Mucosa of stomach (tissue), 1 donor: ENCODE measurements around the gene NSMCE3.

Experiments used
- H3K27me3 ChIP-seq: one replicate; pipeline ENCODE4 v1.7.0; 2013; ENCODE audit warnings: mild to moderate bottlenecking, low read length; ENCODE audit not compliant: control insufficient read depth, insufficient read depth
- H3K36me3 ChIP-seq: one replicate; pipeline ENCODE4 v1.7.0; 2013; ENCODE audit warnings: low read length; ENCODE audit not compliant: control insufficient read depth, insufficient read depth
- H3K4me1 ChIP-seq: one replicate; pipeline ENCODE4 v1.7.0; 2013; ENCODE audit warnings: mild to moderate bottlenecking, low read length; ENCODE audit not compliant: control insufficient read depth, insufficient read depth
- H3K4me3 ChIP-seq: one replicate; pipeline ENCODE4 v1.7.0; 2013; ENCODE audit warnings: low read length
- H3K9ac ChIP-seq: one replicate; pipeline ENCODE4 v1.7.0; 2013; ENCODE audit warnings: mild to moderate bottlenecking, low read length, moderate library complexity
- H3K9me3 ChIP-seq: one replicate; pipeline ENCODE4 v1.7.0; 2013; ENCODE audit warnings: mild to moderate bottlenecking, low read length, moderate library complexity; ENCODE audit not compliant: control insufficient read depth
- donor health status: Pancreatic carcinoma.

The NSMCE3 gene

DNA sequence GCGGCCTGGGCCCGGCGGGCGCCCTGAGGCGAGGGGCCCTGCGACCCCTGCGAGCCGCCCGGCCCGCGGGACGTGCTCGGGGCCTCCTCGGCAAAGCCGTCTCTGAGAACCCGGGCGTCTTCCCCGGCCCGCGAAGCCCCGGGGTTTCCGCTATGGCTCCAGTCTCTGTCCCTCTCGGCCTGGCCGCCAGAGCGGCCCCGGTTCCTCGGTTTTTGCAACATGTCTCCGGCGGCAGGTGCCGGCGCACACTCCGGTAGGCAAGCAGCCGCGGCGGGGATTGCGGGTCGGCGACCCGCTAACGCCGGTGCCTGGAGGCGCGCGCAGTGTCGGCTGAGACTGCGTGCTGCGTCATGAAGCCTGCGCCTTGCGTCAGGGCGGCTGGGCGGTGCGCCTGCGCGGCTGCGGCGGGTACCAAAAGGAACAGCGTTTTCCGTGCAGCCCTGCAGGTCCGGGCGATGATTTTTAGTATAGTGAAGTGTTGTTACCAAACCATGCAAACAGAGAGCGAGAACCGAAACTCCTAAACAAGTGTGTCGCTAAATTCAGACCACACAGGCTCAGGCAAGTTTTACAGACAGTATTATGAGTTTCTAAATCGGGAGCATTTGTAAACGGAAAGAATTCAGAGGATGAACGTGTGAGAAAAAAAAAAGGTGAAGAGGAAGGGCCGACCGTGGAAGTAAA, at the start of gene NSMCE3:
NSMCE3 (minus strand) TSS at position 338 of the 684 bp plus-strand sequence; CDS start at position 221, 117 bp downstream.
- Histone ChIP-seq H3K9me3 (no peaks in the 10 kb centered on the region), H3K9ac (peak within 1 kb of the TSS; percentile 80), H3K36me3 (no peaks in the 10 kb centered on the region), H3K4me1 (no peaks in the 10 kb centered on the region), H3K4me3 (peak within 1 kb of the TSS; percentile 60), H3K27me3 (no peaks in the 10 kb centered on the region)

- Histone ChIP-seq H3K4me1 (no peaks in the 10 kb centered on the region), H3K9me3 (no peaks in the 10 kb centered on the region), H3K27me3 (no peaks in the 10 kb centered on the region), H3K9ac (no peak overlapping the region), H3K36me3 (no peaks in the 10 kb centered on the region), H3K4me3 (no peak overlapping the region)
Observed at GRCh38 chr15:29316422-29316821, 46.8 kb upstream of the NSMCE3 start.

GRCh38 chr15:29312387-29312786, 42.8 kb upstream of the NSMCE3 start:
- no peaks in the 10 kb centered on the region for H3K36me3 ChIP-seq
- H3K9me3 ChIP-seq, result no peaks in the 10 kb centered on the region
- H3K9ac ChIP-seq, result no peak overlapping the region
- H3K4me3 ChIP-seq, result no peak overlapping the region
- H3K27me3 ChIP-seq, result no peaks in the 10 kb centered on the region
- H3K4me1 ChIP-seq, result no peaks in the 10 kb centered on the region

GRCh38 chr15:29311696-29312095, 42.1 kb upstream of the NSMCE3 start:
- H3K9me3 ChIP-seq, result no peaks in the 10 kb centered on the region
- no peaks in the 10 kb centered on the region for H3K4me1 ChIP-seq
- H3K27me3 ChIP-seq, result no peaks in the 10 kb centered on the region
- no peak overlapping the region for H3K9ac ChIP-seq
- H3K36me3 ChIP-seq, result no peaks in the 10 kb centered on the region
- H3K4me3 ChIP-seq, result no peak overlapping the region

DNA sequence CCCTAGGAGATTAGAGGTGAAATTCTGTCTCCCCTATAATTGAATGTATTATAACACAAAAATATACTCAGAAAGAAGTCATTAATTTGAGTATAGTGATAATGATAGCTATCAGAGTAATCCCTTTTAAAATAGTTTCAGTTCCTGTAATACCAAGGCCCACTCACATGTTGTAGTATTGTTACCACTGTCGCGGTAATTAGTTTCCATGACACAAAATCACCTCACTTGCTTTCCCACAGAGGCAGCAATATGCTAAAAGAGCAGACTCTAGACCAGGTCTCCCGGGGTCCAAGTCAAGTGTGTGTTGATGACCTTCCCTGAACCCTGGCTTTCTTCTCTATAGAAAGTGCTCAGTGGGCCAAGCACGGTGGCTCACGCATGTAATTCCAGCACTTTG, 39.5 kb upstream of the NSMCE3 start:
- no peak overlapping the region for H3K4me3 ChIP-seq
- H3K9ac ChIP-seq, result no peak overlapping the region
- no peaks in the 10 kb centered on the region for H3K4me1 ChIP-seq
- no peaks in the 10 kb centered on the region for H3K9me3 ChIP-seq
- H3K36me3 ChIP-seq, result no peaks in the 10 kb centered on the region
- H3K27me3 ChIP-seq, result no peaks in the 10 kb centered on the region

GRCh38 chr15:29308299-29308698, 38.7 kb upstream of the NSMCE3 start:
- no peaks in the 10 kb centered on the region for H3K36me3 ChIP-seq
- H3K4me3 ChIP-seq, result no peak overlapping the region

DNA sequence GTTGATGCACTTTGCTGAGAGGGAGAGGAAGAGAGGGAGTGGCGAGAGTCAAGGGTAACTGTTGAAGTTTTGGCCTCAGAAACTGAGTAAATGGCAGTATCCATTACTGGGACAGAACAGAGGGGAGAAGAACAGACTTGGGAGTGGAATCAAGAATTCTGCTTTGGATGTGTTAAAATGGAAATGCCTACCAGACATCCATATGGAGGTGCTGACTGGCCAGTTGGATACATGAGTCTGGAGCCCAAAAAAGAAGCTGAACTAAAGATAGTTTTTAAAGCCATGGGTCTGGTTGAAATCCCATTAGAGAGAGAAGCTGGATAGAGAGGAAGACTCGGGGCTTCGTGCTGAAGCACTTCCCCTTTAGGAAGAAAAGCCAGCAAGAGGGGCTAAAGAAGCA, 35.9 kb upstream of the NSMCE3 start:
- no peaks in the 10 kb centered on the region for H3K36me3 ChIP-seq
- no peaks in the 10 kb centered on the region for H3K9me3 ChIP-seq
- H3K27me3 ChIP-seq, result no peaks in the 10 kb centered on the region
- H3K4me3 ChIP-seq, result no peak overlapping the region
- no peak overlapping the region for H3K9ac ChIP-seq
- H3K4me1 ChIP-seq, result no peaks in the 10 kb centered on the region

More at GRCh38 chr15:29308299-29308698, 38.7 kb upstream of the NSMCE3 start:
- Histone ChIP-seq H3K9ac (no peak overlapping the region), H3K4me1 (no peaks in the 10 kb centered on the region), H3K27me3 (no peaks in the 10 kb centered on the region), H3K9me3 (no peaks in the 10 kb centered on the region)

- no peaks in the 10 kb centered on the region for H3K4me1 ChIP-seq
- H3K4me3 ChIP-seq, result no peak overlapping the region
- H3K9ac ChIP-seq, result no peak overlapping the region
- no peaks in the 10 kb centered on the region for H3K36me3 ChIP-seq
- H3K27me3 ChIP-seq, result no peaks in the 10 kb centered on the region
- no peaks in the 10 kb centered on the region for H3K9me3 ChIP-seq
Observed at GRCh38 chr15:29302871-29303270, 33.2 kb upstream of the NSMCE3 start.

- Histone ChIP-seq H3K27me3 (no peaks in the 10 kb centered on the region), H3K4me1 (no peaks in the 10 kb centered on the region), H3K9me3 (no peaks in the 10 kb centered on the region), H3K36me3 (no peaks in the 10 kb centered on the region), H3K4me3 (no peak overlapping the region), H3K9ac (no peak overlapping the region)
Observed at GRCh38 chr15:29299784-29300183, 30.2 kb upstream of the NSMCE3 start.

GRCh38 chr15:29299331-29299730, 29.7 kb upstream of the NSMCE3 start:
- no peaks in the 10 kb centered on the region for H3K4me1 ChIP-seq
- no peaks in the 10 kb centered on the region for H3K36me3 ChIP-seq
- no peak overlapping the region for H3K9ac ChIP-seq
- no peaks in the 10 kb centered on the region for H3K9me3 ChIP-seq
- H3K27me3 ChIP-seq, result no peaks in the 10 kb centered on the region
- H3K4me3 ChIP-seq, result no peak overlapping the region

- no peaks in the 10 kb centered on the region for H3K9me3 ChIP-seq
- H3K36me3 ChIP-seq, result no peaks in the 10 kb centered on the region
- H3K9ac ChIP-seq, result no peak overlapping the region
- H3K4me1 ChIP-seq, result no peaks in the 10 kb centered on the region
- no peak overlapping the region for H3K4me3 ChIP-seq
- H3K27me3 ChIP-seq, result no peaks in the 10 kb centered on the region
Observed at GRCh38 chr15:29294732-29295325, 25.2 kb upstream of the NSMCE3 start.

GRCh38 chr15:29291067-29291845, 21.6 kb upstream of the NSMCE3 start:
- H3K9ac ChIP-seq, result no peak overlapping the region
- H3K9me3 ChIP-seq, result no peaks in the 10 kb centered on the region
- H3K4me3 ChIP-seq, result no peak overlapping the region
- no peaks in the 10 kb centered on the region for H3K4me1 ChIP-seq
- H3K36me3 ChIP-seq, result no peaks in the 10 kb centered on the region
- H3K27me3 ChIP-seq, result no peaks in the 10 kb centered on the region
